HG02840 (cell line): Measurements from ENCODE around the gene PSPN.

Experiments
- ATAC-seq: cut with Tn5 transposase; IDR thresholded peaks from one replicate; pipeline ENCODE4 v1.9.1; 2021; ENCODE audit warnings: mild to moderate bottlenecking, moderate library complexity, moderate number of reproducible peaks; ENCODE audit not compliant: unreplicated experiment, low FRiP score

Gene PSPN

DNA sequence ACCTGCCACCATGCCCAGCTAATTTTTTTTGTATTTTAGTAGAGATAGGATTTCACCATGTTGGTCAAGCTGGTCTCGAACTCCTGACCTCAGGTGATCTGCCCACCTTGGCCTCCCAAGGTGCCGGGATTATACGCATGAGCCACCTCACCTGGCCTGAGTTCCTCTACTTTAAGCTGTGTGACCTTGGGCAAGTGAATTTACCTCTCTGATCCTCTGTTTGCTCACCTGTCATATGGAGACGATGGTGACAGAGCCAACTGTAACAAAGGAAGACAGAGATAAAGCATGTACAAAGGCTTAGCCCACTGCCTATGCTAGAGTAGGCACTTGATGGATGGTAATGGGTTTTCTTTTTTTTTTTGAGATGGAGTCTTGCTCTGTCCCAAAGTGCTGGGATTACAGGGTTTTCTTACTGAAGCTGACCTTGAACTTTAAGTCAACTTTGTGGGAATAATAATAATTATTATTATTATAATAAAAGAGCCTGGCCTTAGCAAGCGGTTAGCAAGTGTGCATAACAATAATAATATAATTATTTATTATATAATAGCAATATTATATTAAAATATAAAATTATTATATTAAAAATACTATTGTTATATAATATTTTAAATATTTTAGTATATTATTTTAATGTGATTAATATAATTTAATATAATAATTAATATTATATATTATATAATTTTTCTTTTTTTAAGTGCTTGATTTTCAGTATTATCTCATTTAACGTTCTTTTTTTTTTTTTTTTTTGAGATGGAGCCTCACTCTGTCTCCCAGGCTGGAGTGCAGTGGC is 41.0 kb downstream of the PSPN start:
- ATAC-seq, result no peak

DNA sequence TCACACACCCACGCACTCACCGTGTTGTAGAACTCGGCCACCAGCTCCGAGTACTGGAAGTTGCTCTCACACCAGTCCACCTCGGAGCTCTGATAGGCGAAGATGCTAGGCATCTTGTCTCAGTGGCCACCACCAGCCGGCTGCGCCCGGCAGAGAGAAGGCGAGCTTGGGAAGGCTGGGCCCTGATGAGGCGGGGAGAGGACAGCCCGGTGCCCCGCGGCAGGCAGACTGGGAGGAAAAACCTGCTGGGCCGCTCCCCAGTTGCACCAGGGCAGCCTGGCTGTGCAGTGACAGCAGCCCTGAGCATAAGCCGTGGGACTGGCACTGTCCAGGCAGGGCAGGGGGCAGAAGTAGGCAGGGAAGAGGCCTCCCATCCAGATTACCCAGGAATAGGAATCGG is 42.3 kb downstream of the PSPN start, which contains the start of gene ACER1:
ACER1 (minus strand) TSS at position 174 of the 400 bp plus-strand sequence; CDS start at position 113, 61 bp downstream.
- no peak for ATAC-seq

DNA sequence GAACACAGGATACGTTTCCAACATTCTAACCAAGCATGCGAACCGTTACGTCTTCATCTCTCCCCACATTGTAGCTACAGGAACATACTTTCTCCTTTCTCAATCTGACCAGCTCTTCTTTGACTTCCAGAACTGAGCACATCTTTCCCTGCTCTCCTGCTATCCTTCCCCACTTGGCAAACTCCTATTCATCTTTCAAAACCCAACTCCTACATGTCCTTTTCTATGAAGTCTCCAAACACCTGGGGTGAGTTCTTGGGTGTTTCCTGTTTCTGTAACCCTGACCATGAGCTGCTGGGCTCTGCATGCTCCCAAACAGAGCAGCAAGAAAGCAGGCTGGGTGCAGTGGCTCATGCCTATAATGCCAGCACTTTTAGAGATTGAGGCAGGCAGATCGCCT is 48.9 kb downstream of the PSPN start:
- no peak for ATAC-seq

DNA sequence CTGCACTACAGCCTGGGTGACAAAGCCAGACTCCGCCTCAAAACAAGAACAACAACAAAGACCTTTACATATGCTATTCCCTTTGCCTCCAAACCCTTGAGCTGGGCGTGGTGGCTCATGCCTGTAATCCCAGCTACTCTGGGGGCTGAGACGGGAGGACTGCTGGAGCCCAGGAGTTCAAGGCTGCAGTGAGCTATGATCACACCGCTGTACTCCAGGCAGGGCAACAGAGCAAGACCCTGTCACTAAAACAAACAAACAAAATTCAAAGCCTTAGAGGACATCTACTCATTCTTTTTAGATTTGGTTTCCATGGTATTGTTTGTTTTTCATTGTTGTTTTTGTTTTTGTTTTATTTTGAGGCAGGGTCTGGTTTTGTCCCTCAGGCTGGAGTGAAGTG is 50.1 kb downstream of the PSPN start:
- ATAC-seq, result no peak
